ENCODE results near the gene C22orf23. TPM values are rescaled to one million over a fixed set of nuclear protein-coding genes. Genes with fewer than 3 reads are reported as not detected.
"Not testable (repeated sequence)": the region's sequence is repeated elsewhere in the genome, so short reads cannot be mapped to it uniquely, and the experiment has no call there.

The C22orf23 gene
- polyA plus RNA-seq, 1 of the 3 experiments (the other 2 are of a cell fraction), result 0.33 TPM

DNA sequence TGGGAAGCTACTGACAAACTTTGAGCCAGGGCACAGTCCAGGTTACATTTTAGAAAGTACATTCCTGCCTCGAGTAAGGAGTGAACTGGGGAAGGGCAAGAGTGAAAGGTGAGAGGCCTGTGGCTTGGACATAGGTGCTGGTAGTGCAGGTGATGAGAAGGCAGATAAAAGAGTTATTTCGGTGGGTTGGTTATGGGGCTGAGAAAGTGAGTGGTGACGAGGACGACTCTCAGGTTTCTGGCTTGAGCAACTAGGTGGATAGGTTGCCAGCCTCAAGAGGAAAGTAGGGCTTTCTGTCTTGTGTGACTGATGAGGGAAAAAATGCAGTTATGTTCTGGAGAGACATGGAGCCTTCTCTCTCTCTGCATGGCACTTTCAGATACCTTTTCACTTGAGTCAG is 3.8 kb upstream of the C22orf23 start:
- no peak overlapping the region for H2AFZ ChIP-seq (ENCODE audit: low read depth)
- H3K36me3 ChIP-seq (replicated peaks in 1 of 2; ENCODE audit: control insufficient read depth in 1 of 2, insufficient read depth in 2 of 2, low read length in 1 of 2), result peaks cover 0 to 22% of the 10 kb centered on the region in 2 experiments
- no peak overlapping the region for H3K27ac ChIP-seq (ENCODE audit: low read depth in 2 of 2, low read length in 1 of 2)
- H3K9ac ChIP-seq, result no peak overlapping the region
- H3K4me1 ChIP-seq (ENCODE audit: control insufficient read depth in 1 of 2, insufficient read depth in 2 of 2, low read depth in 1 of 2, low read length in 1 of 2), result peaks cover 0 to 8% of the 10 kb centered on the region in 2 experiments; a peak in 2 of 4 replicates
- H4K20me1 ChIP-seq (ENCODE audit: insufficient read depth), result no peaks in the 10 kb centered on the region
- ChIA-PET POLR2A (no interaction called here), CTCF (interaction anchor here (2.0 kb wide), 1 partner anchor 9 kb away, joined by 4 read pairs; no protein-coding TSS in a partner anchor)
- 71% methylated on average over 4 of the region's 4 CpGs for WGBS (ENCODE audit: low lambda C conversion rate)
- no peak for DNase-seq
- H3K9me3 ChIP-seq, result no peaks in the 10 kb centered on the region
- H3F3A ChIP-seq (replicated peaks; ENCODE audit: insufficient read depth), result no peaks in the 10 kb centered on the region
- H3K9me2 ChIP-seq, result no peaks in the 10 kb centered on the region
- no peaks in the 10 kb centered on the region for H3K27me3 ChIP-seq (ENCODE audit: insufficient read depth)
- peaks cover 29% of the 10 kb centered on the region for H3K79me2 ChIP-seq (ENCODE audit: insufficient read depth)
- H3K4me2 ChIP-seq, result no peak overlapping the region
- no peak overlapping the region for H3K4me3 ChIP-seq (ENCODE audit: low read depth in 2 of 2, low read length in 1 of 2)
- TF ChIP-seq EP300 (IDR thresholded peaks at IDR 0.05; ENCODE audit: borderline replicate concordance in 1 of 2, low read depth in 1 of 2, low read length in 1 of 2) (no peak), REST (IDR thresholded peaks at IDR 0.05; ENCODE audit: low read depth, low read length) (no peak), RXRA (IDR thresholded peaks at IDR 0.05; ENCODE audit: borderline replicate concordance, low read depth) (no peak), NRF1 (IDR thresholded peaks at IDR 0.05; ENCODE audit: low read depth, low read length) (no peak), RFX5 (IDR thresholded peaks at IDR 0.05; ENCODE audit: low read length) (no peak), TCF12 (IDR thresholded peaks at IDR 0.05) (no peak), JUND (IDR thresholded peaks at IDR 0.05) (no peak), POLR2AphosphoS5 (IDR thresholded peaks at IDR 0.05; ENCODE audit: low read depth, low read length) (no peak), GATA2 (CRISPR knock-in tag; IDR thresholded peaks at IDR 0.05) (no peak), USF2 (IDR thresholded peaks at IDR 0.05; ENCODE audit: borderline replicate concordance, low read depth, low read length) (no peak), MXI1 (IDR thresholded peaks at IDR 0.05; ENCODE audit: low read depth, low read length) (no peak), CHD2 (IDR thresholded peaks at IDR 0.05; ENCODE audit: low read length, partially characterized antibody) (no peak), GABPA (IDR thresholded peaks at IDR 0.05; ENCODE audit: low read depth) (no peak), FOSL2 (IDR thresholded peaks at IDR 0.05; ENCODE audit: borderline replicate concordance, low read depth) (no peak), RAD21 (IDR thresholded peaks at IDR 0.05; ENCODE audit: low read length) (no peak), MEF2A (IDR thresholded peaks at IDR 0.05; ENCODE audit: borderline replicate concordance, low read depth) (no peak)
- TF ChIP-seq, protein P1, sequence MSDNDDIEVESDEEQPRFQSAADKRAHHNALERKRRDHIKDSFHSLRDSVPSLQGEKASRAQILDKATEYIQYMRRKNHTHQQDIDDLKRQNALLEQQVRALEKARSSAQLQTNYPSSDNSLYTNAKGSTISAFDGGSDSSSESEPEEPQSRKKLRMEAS (IDR thresholded peaks at IDR 0.05; ENCODE audit: low read depth), result no peak

GRCh38 chr22:37955825-37956397 is 2.5 kb upstream of the C22orf23 start:
- H3K9me2 ChIP-seq; H4K20me1 ChIP-seq (ENCODE audit: insufficient read depth); H3K27me3 ChIP-seq (ENCODE audit: insufficient read depth); H3K27ac ChIP-seq (ENCODE audit: low read depth in 2 of 2, low read length in 1 of 2); H2AFZ ChIP-seq (ENCODE audit: low read depth); H3F3A ChIP-seq (replicated peaks; ENCODE audit: insufficient read depth); H3K9me3 ChIP-seq; POLR2A ChIA-PET; DNase-seq; H3K4me1 ChIP-seq (ENCODE audit: control insufficient read depth in 1 of 2, insufficient read depth in 2 of 2, low read depth in 1 of 2, low read length in 1 of 2); H3K4me2 ChIP-seq; H3K4me3 ChIP-seq (ENCODE audit: low read depth in 2 of 2, low read length in 1 of 2); H3K9ac ChIP-seq: not testable (repeated sequence)
- Histone ChIP-seq H3K79me2 (ENCODE audit: insufficient read depth) (peaks cover 29% of the 10 kb centered on the region), H3K36me3 (replicated peaks in 1 of 2; ENCODE audit: control insufficient read depth in 1 of 2, insufficient read depth in 2 of 2, low read length in 1 of 2) (peaks cover 0 to 19% of the 10 kb centered on the region in 2 experiments)
- whole genome bisulfite sequencing (ENCODE audit: low lambda C conversion rate), result 91% methylated on average over 15 of the region's 15 CpGs
- CTCF ChIA-PET, result interaction anchor here (2.0 kb wide), 1 partner anchor 10 kb away, joined by 4 read pairs; no protein-coding TSS in a partner anchor
